Esophagus squamous epithelium (tissue), 5 donors: ENCODE results near the gene LPIN2. TPM values are rescaled to one million over a fixed set of nuclear protein-coding genes. Genes with fewer than 3 reads are reported as not detected.

Experiments
- DNase-seq: peaks from one replicate; lab custom pipeline; 2025; lab: John Stamatoyannopoulos, UW
- H3K27ac ChIP-seq, 4 donors: fragments of 200-600 bp; sonication (generic); one replicate each; pipeline ENCODE4 v1.5.1; 2016 to 2019; ENCODE audit warnings: mild to moderate bottlenecking in 1 of 4
- H3K27me3 ChIP-seq, 4 donors: fragments of 200-600 bp; sonication (generic); 1 replicate in 3 of 4; 2 replicates in 1 of 4; pipeline versions ENCODE4 v1.5.1 to v1.6.0; 2017 to 2021; ENCODE audit warnings: antibody characterized with exemption in 1 of 4
- H3K36me3 ChIP-seq, 3 donors: fragments of 200-600 bp; sonication (generic); one replicate each; pipeline ENCODE4 v1.5.1; 2016 to 2019
- H3K4me1 ChIP-seq, 3 donors: fragments of 200-600 bp; sonication (generic); one replicate each; pipeline ENCODE4 v1.5.1; 2017 to 2019
- H3K4me3 ChIP-seq, 4 donors: fragments of 200-600 bp; sonication (generic); 1 replicate in 3 of 4; 2 replicates in 1 of 4; pipeline ENCODE4 v1.5.1; 2016 to 2019; ENCODE audit warnings: mild to moderate bottlenecking in 2 of 4, moderate library complexity in 1 of 4
- H3K9me3 ChIP-seq, 3 donors: fragments of 200-600 bp; sonication (generic); one replicate each; pipeline ENCODE4 v1.5.1; 2016 to 2019
- CTCF ChIP-seq, 6 experiments: fragments of 450-650 bp in 4 of 6; fragments of 200-600 bp in 2 of 6; sonication (generic) in 2 of 6; IDR thresholded peaks; one replicate each; pipeline ENCODE4 v1.5.1; 2016 to 2019; ENCODE audit warnings: antibody characterized with exemption in 6 of 6, mild to moderate bottlenecking in 4 of 6, moderate library complexity in 4 of 6
- POLR2A ChIP-seq, 4 donors: fragments of 450-650 bp; IDR thresholded peaks; one replicate each; pipeline ENCODE4 v1.6.1; 2017; ENCODE audit warnings: antibody characterized with exemption in 4 of 4, mild to moderate bottlenecking in 4 of 4, moderate library complexity in 3 of 4
- WGBS, 2 donors: methylation state at CpG; one replicate each; pipeline ENCODE4 v1.1.5; 2018; 5-methylcytosine and 5-hydroxymethylcytosine counted together
- intact Hi-C: fragments of 100-400 bp; cut with DNase I; formaldehyde crosslinking; loops from one replicate; pipeline ENCODE4 v1.15.0; 2022
- total RNA-seq, 4 donors: library from RNA; depleted of rRNA; stranded (reverse); fragments of >200 nt; gene quantifications; one replicate each; pipeline ENCODE4 v1.1.0, GENCODE V29; 2016
- donor health status: DM: yes; HTN: yes; CAD: no.

LPIN2 gene
- total RNA-seq, 4 donors from 2014 or later = 7.2 to 17.9 (median 12.6) TPM

- no peaks in the 10 kb centered on the region for H3K36me3 ChIP-seq
- TF ChIP-seq POLR2A (IDR thresholded peaks at IDR 0.05) (peak in 1 of 4 donors; percentile 36), CTCF (IDR thresholded peaks at IDR 0.05) (no peak)
- intact Hi-C loops = no loop called here
- WGBS, 2 donors = 66 to 74% methylated on average over 6 of the region's 6 CpGs
- DNase-seq = no peak
- no peaks in the 10 kb centered on the region for H3K9me3 ChIP-seq
- H3K4me1 ChIP-seq = peaks cover 6 to 37% (median 17%) of the 10 kb centered on the region in 3 donors
- H3K27ac ChIP-seq = peak overlapping the region; percentile 32 to 54 (median 43)
- peaks cover 0 to 5% (median 0%) of the 10 kb centered on the region in 4 donors for H3K27me3 ChIP-seq
- no peak overlapping the region for H3K4me3 ChIP-seq
Observed at GRCh38 chr18:3058328-3059191, 45.6 kb upstream of the LPIN2 start.

- Histone ChIP-seq H3K36me3 (no peaks in the 10 kb centered on the region), H3K27me3 (peaks cover 0 to 4% (median 0%) of the 10 kb centered on the region in 4 donors), H3K9me3 (no peaks in the 10 kb centered on the region), H3K27ac (peak overlapping the region in 1 of 4 donors; percentile 7), H3K4me1 (peaks cover 2 to 29% (median 12%) of the 10 kb centered on the region in 3 donors), H3K4me3 (no peak overlapping the region)
- TF ChIP-seq CTCF (IDR thresholded peaks at IDR 0.05) (no peak), POLR2A (IDR thresholded peaks at IDR 0.05) (no peak)
- no peak for DNase-seq
- intact Hi-C loops = no loop called here
- WGBS, 2 donors = 87% methylated on average over 4 of the region's 4 CpGs
Observed at GRCh38 chr18:3057526-3057925, 44.6 kb upstream of the LPIN2 start.

- Histone ChIP-seq H3K9me3 (no peaks in the 10 kb centered on the region), H3K4me1 (peaks cover 0 to 26% (median 9%) of the 10 kb centered on the region in 3 donors), H3K27me3 (peaks cover 0 to 4% (median 0%) of the 10 kb centered on the region in 4 donors), H3K27ac (no peak overlapping the region), H3K4me3 (no peak overlapping the region), H3K36me3 (no peaks in the 10 kb centered on the region)
- intact Hi-C loops = no loop called here
- TF ChIP-seq POLR2A (IDR thresholded peaks at IDR 0.05) (no peak), CTCF (IDR thresholded peaks at IDR 0.05) (no peak)
- DNase-seq = no peak
- 54 to 69% methylated on average over 9 of the region's 9 CpGs for WGBS, 2 donors
Observed at GRCh38 chr18:3056311-3056710, 43.4 kb upstream of the LPIN2 start.

- peaks cover 0 to 24% (median 6%) of the 10 kb centered on the region in 3 donors for H3K4me1 ChIP-seq
Observed at GRCh38 chr18:3055816-3056215, 42.9 kb upstream of the LPIN2 start.

More at GRCh38 chr18:3055816-3056215, 42.9 kb upstream of the LPIN2 start:
- TF ChIP-seq CTCF (IDR thresholded peaks at IDR 0.05) = no peak
- no peak for TF ChIP-seq POLR2A (IDR thresholded peaks at IDR 0.05)
- H3K36me3 ChIP-seq = no peaks in the 10 kb centered on the region
- whole genome bisulfite sequencing, 2 donors = 67 to 76% methylated on average over 4 of the region's 4 CpGs
- no peak overlapping the region for H3K27ac ChIP-seq
- DNase-seq = no peak
- H3K27me3 ChIP-seq = peaks cover 0 to 4% (median 0%) of the 10 kb centered on the region in 4 donors
- no peak overlapping the region for H3K4me3 ChIP-seq
- H3K9me3 ChIP-seq = no peaks in the 10 kb centered on the region
- intact Hi-C loops = no loop called here
